H9 (cell line): ENCODE results near the gene LMO4. TPM values are rescaled to one million over a fixed set of nuclear protein-coding genes. Genes with fewer than 3 reads are reported as not detected.

Experiments used
- DNase-seq: peaks from one replicate; pipeline ENCODE4 v3.0.0-alpha.2; 2017
- H2AFZ ChIP-seq: one replicate; pipeline ENCODE4 v1.6.1; 2013; ENCODE audit warnings: mild to moderate bottlenecking, low read length, control low read depth, moderate library complexity
- H2AK5ac ChIP-seq: 2 replicates; pipeline ENCODE4 v1.6.1; 2013; ENCODE audit warnings: low read length, control low read depth, mixed read lengths; ENCODE audit not compliant: insufficient read length
- H2BK120ac ChIP-seq: one replicate; pipeline ENCODE4 v1.6.1; 2013; ENCODE audit warnings: low read depth, mild to moderate bottlenecking, low read length, control low read depth, inconsistent platforms; ENCODE audit not compliant: poor library complexity, severe bottlenecking
- H2BK12ac ChIP-seq: 2 replicates; pipeline ENCODE4 v1.6.1; 2013; ENCODE audit warnings: low read length, control low read depth, mixed read lengths, low read depth; ENCODE audit not compliant: insufficient read length
- H2BK15ac ChIP-seq: 2 replicates; pipeline ENCODE4 v1.6.1; 2013; ENCODE audit warnings: low read depth, low read length, control low read depth
- H2BK20ac ChIP-seq: one replicate; pipeline ENCODE4 v1.6.1; 2013; ENCODE audit warnings: low read depth, mild to moderate bottlenecking, low read length, control low read depth, inconsistent platforms; ENCODE audit not compliant: poor library complexity, severe bottlenecking
- H2BK5ac ChIP-seq: 2 replicates; pipeline ENCODE4 v1.6.1; 2013; ENCODE audit warnings: low read length, control low read depth, mixed read lengths; ENCODE audit not compliant: insufficient read length
- H3K14ac ChIP-seq: 2 replicates; pipeline ENCODE4 v1.6.1; 2013; ENCODE audit warnings: low read length, control low read depth; ENCODE audit not compliant: insufficient read depth
- H3K18ac ChIP-seq: 2 replicates; pipeline ENCODE4 v1.6.1; 2013; ENCODE audit warnings: low read depth, mild to moderate bottlenecking, mixed read lengths, low read length, control low read depth; ENCODE audit not compliant: insufficient read length
- H3K23ac ChIP-seq: 2 replicates; pipeline ENCODE4 v1.6.1; 2013; ENCODE audit warnings: low read length, control low read depth, mixed read lengths, low read depth; ENCODE audit not compliant: insufficient read length
- H3K23me2 ChIP-seq: 2 replicates; pipeline ENCODE4 v1.6.1; 2013; ENCODE audit warnings: low read depth, mild to moderate bottlenecking, mixed read lengths, low read length, control low read depth; ENCODE audit not compliant: insufficient read length, poor library complexity, severe bottlenecking
- H3K27ac ChIP-seq: 2 replicates; pipeline ENCODE4 v1.5.1; 2013; ENCODE audit warnings: low read length, control low read depth, mixed read lengths, low read depth; ENCODE audit not compliant: insufficient read length
- H3K27me3 ChIP-seq: 2 replicates; pipeline ENCODE4 v1.6.1; 2013; ENCODE audit warnings: low read length, control low read depth, inconsistent platforms; ENCODE audit not compliant: insufficient read depth
- H3K4ac ChIP-seq: 2 replicates; pipeline ENCODE4 v1.6.1; 2013; ENCODE audit warnings: low read depth, mild to moderate bottlenecking, control low read depth, inconsistent platforms, low read length, moderate library complexity
- H3K4me1 ChIP-seq: 2 replicates; pipeline ENCODE4 v1.6.1; 2013; ENCODE audit warnings: low read length, control low read depth, inconsistent platforms; ENCODE audit not compliant: insufficient read depth
- H3K4me2 ChIP-seq: 2 replicates; pipeline ENCODE4 v1.6.1; 2013; ENCODE audit warnings: low read length, control low read depth, mixed read lengths; ENCODE audit not compliant: insufficient read length, insufficient read depth
- H3K56ac ChIP-seq: 2 replicates; pipeline ENCODE4 v1.6.1; 2013; ENCODE audit warnings: low read depth, mild to moderate bottlenecking, mixed read lengths, low read length, control low read depth; ENCODE audit not compliant: insufficient read length
- H3K79me1 ChIP-seq: 2 replicates; pipeline ENCODE4 v1.6.1; 2013; ENCODE audit warnings: low read depth, mild to moderate bottlenecking, moderate library complexity, low read length, control low read depth, inconsistent platforms; ENCODE audit not compliant: insufficient read depth, poor library complexity, severe bottlenecking
- H3K79me2 ChIP-seq: 2 replicates; pipeline ENCODE4 v1.6.1; 2013; ENCODE audit warnings: low read length, control low read depth, inconsistent platforms; ENCODE audit not compliant: insufficient read depth
- H3K9ac ChIP-seq: 2 replicates; pipeline ENCODE4 v1.6.1; 2013; ENCODE audit warnings: low read length, control low read depth, mixed read lengths; ENCODE audit not compliant: insufficient read length; ENCODE audit errors: extremely low read depth
- H3K9me3 ChIP-seq: one replicate; pipeline ENCODE4 v1.6.1; 2013; ENCODE audit warnings: low read depth, low read length, inconsistent platforms; ENCODE audit not compliant: control insufficient read depth
- H3T11ph ChIP-seq: one replicate; pipeline ENCODE4 v1.6.1; 2013; ENCODE audit warnings: mild to moderate bottlenecking, low read length, control low read depth, inconsistent platforms
- H4K20me1 ChIP-seq: one replicate; pipeline ENCODE4 v1.6.1; 2013; ENCODE audit not compliant: control insufficient read depth, insufficient read length, insufficient read depth
- H4K5ac ChIP-seq: 2 replicates; pipeline ENCODE4 v1.6.1; 2013; ENCODE audit warnings: low read depth, mild to moderate bottlenecking, mixed read lengths, low read length, control low read depth; ENCODE audit not compliant: insufficient read length
- H4K8ac ChIP-seq: replicated peaks from 2 replicates; pipeline ENCODE4 v1.6.1; 2013; ENCODE audit warnings: low read length, control low read depth, mixed read lengths, low read depth; ENCODE audit not compliant: insufficient read length
- H4K91ac ChIP-seq: 2 replicates; pipeline ENCODE4 v1.6.1; 2013; ENCODE audit warnings: low read depth, mild to moderate bottlenecking, moderate library complexity, mixed read lengths, low read length, control low read depth; ENCODE audit not compliant: insufficient read length
- H3K27ac Mint-ChIP-seq, 3 experiments: 2 replicates in 2 of 3; 3 replicates in 1 of 3; pipeline ENCODE4 v1.8.0; 2020 to 2021; ENCODE audit warnings: mixed read lengths in 3 of 3, mild to moderate bottlenecking in 1 of 3, moderate library complexity in 1 of 3
- H3K27me3 Mint-ChIP-seq: 2 replicates; pipeline ENCODE4 v1.8.0; 2021; ENCODE audit warnings: low read depth, mild to moderate bottlenecking, moderate library complexity, mixed read lengths
- H3K36me3 Mint-ChIP-seq, 3 experiments: 2 replicates in 2 of 3; 3 replicates in 1 of 3; pipeline ENCODE4 v1.8.0; 2020 to 2021; ENCODE audit warnings: low read depth in 3 of 3, mixed read lengths in 3 of 3; ENCODE audit not compliant: insufficient read depth in 1 of 3
- H3K4me1 Mint-ChIP-seq, 2 experiments: 2 replicates each; pipeline ENCODE4 v1.8.0; 2020; ENCODE audit warnings: mixed read lengths in 2 of 2
- H3K4me3 Mint-ChIP-seq, 2 experiments: 2 replicates in 1 of 2; 3 replicates in 1 of 2; pipeline ENCODE4 v1.8.0; 2020 to 2021; ENCODE audit warnings: mild to moderate bottlenecking in 2 of 2, mixed read lengths in 2 of 2, moderate library complexity in 1 of 2
- H3K9me3 Mint-ChIP-seq, 2 experiments: 2 replicates in 1 of 2; 3 replicates in 1 of 2; pipeline ENCODE4 v1.8.0; 2020; ENCODE audit warnings: mild to moderate bottlenecking in 2 of 2, mixed read lengths in 2 of 2, moderate library complexity in 1 of 2
- WGBS: extraction: QIAGEN DNeasy Blood & Tissue Kit; methylation state at CpG from one replicate; pipeline ENCODE4 v1.1.7; 2013; ENCODE audit warnings: missing lambda C conversion rate, low lambda C conversion rate, mixed read lengths; ENCODE audit not compliant: insufficient read length; ENCODE audit errors: extremely low coverage; 5-methylcytosine and 5-hydroxymethylcytosine counted together
- total RNA-seq: library from RNA; stranded (reverse); gene quantifications from 2 replicates; pipeline ENCODE4 v1.2.1, GENCODE V29; 2021
- TF ChIP-seq, protein P1 (sequence below): fragments of 200-600 bp; sonication (generic); conservative IDR thresholded peaks from 3 replicates; pipeline ENCODE4 v1.8.0; 2021; ENCODE audit warnings: antibody characterized with exemption, mild to moderate bottlenecking

Gene LMO4
- total RNA-seq, 1 experiment from 2014 or later, result 64.9 TPM

DNA sequence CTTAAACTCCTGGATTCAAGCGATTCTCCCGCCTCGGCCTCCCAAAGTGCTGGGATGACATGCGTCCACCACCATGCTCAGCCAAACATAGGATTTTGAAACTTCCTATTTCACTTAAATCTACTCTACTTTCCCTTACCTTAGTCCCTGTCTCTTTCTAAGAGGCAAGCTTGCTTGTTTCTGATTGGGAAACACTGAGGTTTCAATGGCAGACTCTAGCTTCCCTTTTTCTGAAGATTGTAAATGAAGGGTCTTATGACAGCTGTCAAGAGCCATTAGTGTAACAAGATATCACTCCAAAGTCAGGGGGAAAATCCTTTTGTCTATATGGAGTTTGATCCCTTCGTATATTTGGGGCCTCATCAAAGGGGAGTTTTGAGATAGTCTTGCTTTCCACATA lies 23.5 kb upstream of the LMO4 start:
- H2AFZ ChIP-seq, result no peak overlapping the region
- H3K27me3 Mint-ChIP-seq, result peaks cover 1% of the 10 kb centered on the region; the same call in 1 of the 2 replicates
- H3K4me1 ChIP-seq, result no peaks in the 10 kb centered on the region
- H3K79me1 ChIP-seq, result no peaks in the 10 kb centered on the region
- H3K36me3 Mint-ChIP-seq, result no peaks in the 10 kb centered on the region
- H2BK5ac ChIP-seq, result no peak overlapping the region
- no peak for DNase-seq
- H4K20me1 ChIP-seq, result no peaks in the 10 kb centered on the region
- H3K9me3 Mint-ChIP-seq, result no peaks in the 10 kb centered on the region
- no peak overlapping the region for H3K9ac ChIP-seq
- no peak overlapping the region for H3K14ac ChIP-seq
- H3K23ac ChIP-seq, result no peak overlapping the region
- H3T11ph ChIP-seq, result no peak overlapping the region
- no peaks in the 10 kb centered on the region for H3K79me2 ChIP-seq
- H2BK12ac ChIP-seq, result no peak overlapping the region
- H2BK120ac ChIP-seq, result no peak overlapping the region
- H2AK5ac ChIP-seq, result no peak overlapping the region
- no CpG with 5 or more reads among the region's 5 CpGs for WGBS
- no peak overlapping the region for H2BK15ac ChIP-seq
- no peak overlapping the region for H4K5ac ChIP-seq
- H3K23me2 ChIP-seq, result no peaks in the 10 kb centered on the region
- H4K8ac ChIP-seq, result no peak overlapping the region
- H3K27me3 ChIP-seq, result no peaks in the 10 kb centered on the region
- H3K4me1 Mint-ChIP-seq, result peaks cover 21 to 25% of the 10 kb centered on the region in 2 experiments
- H3K18ac ChIP-seq, result no peak overlapping the region
- H3K4me3 Mint-ChIP-seq, result no peak overlapping the region
- H3K56ac ChIP-seq, result no peak overlapping the region
- H3K4ac ChIP-seq, result no peak overlapping the region
- no peak overlapping the region for H3K4me2 ChIP-seq
- H2BK20ac ChIP-seq, result no peak overlapping the region
- H3K27ac ChIP-seq, result no peak overlapping the region
- H3K9me3 ChIP-seq, result no peaks in the 10 kb centered on the region
- no peak overlapping the region for H4K91ac ChIP-seq
- TF ChIP-seq, protein P1, sequence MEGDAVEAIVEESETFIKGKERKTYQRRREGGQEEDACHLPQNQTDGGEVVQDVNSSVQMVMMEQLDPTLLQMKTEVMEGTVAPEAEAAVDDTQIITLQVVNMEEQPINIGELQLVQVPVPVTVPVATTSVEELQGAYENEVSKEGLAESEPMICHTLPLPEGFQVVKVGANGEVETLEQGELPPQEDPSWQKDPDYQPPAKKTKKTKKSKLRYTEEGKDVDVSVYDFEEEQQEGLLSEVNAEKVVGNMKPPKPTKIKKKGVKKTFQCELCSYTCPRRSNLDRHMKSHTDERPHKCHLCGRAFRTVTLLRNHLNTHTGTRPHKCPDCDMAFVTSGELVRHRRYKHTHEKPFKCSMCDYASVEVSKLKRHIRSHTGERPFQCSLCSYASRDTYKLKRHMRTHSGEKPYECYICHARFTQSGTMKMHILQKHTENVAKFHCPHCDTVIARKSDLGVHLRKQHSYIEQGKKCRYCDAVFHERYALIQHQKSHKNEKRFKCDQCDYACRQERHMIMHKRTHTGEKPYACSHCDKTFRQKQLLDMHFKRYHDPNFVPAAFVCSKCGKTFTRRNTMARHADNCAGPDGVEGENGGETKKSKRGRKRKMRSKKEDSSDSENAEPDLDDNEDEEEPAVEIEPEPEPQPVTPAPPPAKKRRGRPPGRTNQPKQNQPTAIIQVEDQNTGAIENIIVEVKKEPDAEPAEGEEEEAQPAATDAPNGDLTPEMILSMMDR, result no peak
- H3K27ac Mint-ChIP-seq, result no peak overlapping the region; a peak in 1 of 7 replicates
